Caco-2 (cell line): ENCODE data around the gene LPIN1. TPM values are rescaled to one million over a fixed set of nuclear protein-coding genes. Genes with fewer than 3 reads are reported as not detected.

Source experiments
- BruUV-seq: library from RNA; stranded (reverse); fragments of 400-500 nt; replicated peaks from 2 replicates; lab custom pipeline; 2021; lab: Mats Ljungman, UMichigan
- CTCF ChIA-PET: fragments of 300-600 bp; sonication (Branson Sonifier 250); formaldehyde crosslinking; loops from one replicate; lab custom pipeline; 2022; ENCODE audit warnings: antibody characterized with exemption; lab: Charles Lee
- POLR2A ChIA-PET: fragments of 300-600 bp; sonication (Branson Sonifier 250); formaldehyde crosslinking; loops from one replicate; lab custom pipeline; 2022; ENCODE audit warnings: antibody characterized with exemption; lab: Charles Lee
- DNase-seq, 2 experiments: peaks; one replicate each; pipeline versions ENCODE4 v3.0.0 to v3.0.0-alpha.2; 2020 to 2022
- H3K27me3 ChIP-seq: replicated peaks from 2 replicates; pipeline ENCODE4 v1.6.0; 2011; ENCODE audit warnings: low read length; ENCODE audit not compliant: control insufficient read depth, insufficient read depth
- H3K36me3 ChIP-seq: 2 replicates; pipeline ENCODE4 v1.5.1; 2011; ENCODE audit warnings: low read length; ENCODE audit not compliant: control insufficient read depth, insufficient read depth
- H3K4me1 ChIP-seq: fragments of 250-450 bp; sonication (Bioruptor Pico); 2 replicates; pipeline ENCODE4 v1.5.1; 2020; ENCODE audit warnings: mild to moderate bottlenecking
- H3K4me3 ChIP-seq: 2 replicates; pipeline ENCODE4 v1.5.1; 2011; ENCODE audit warnings: low read depth, mild to moderate bottlenecking, control low read depth, low read length
- H3K9me3 ChIP-seq: fragments of 250-450 bp; sonication (Bioruptor Pico); 2 replicates; pipeline ENCODE4 v1.5.1; 2020; ENCODE audit warnings: mild to moderate bottlenecking, moderate library complexity
- H3K27ac Mint-ChIP-seq: one replicate; pipeline ENCODE4 v1.8.0; 2022; ENCODE audit warnings: mixed read lengths; ENCODE audit not compliant: unreplicated experiment
- H3K27me3 Mint-ChIP-seq: one replicate; pipeline ENCODE4 v1.8.0; 2022; ENCODE audit warnings: mixed read lengths; ENCODE audit not compliant: insufficient read depth, unreplicated experiment
- H3K36me3 Mint-ChIP-seq: one replicate; pipeline ENCODE4 v1.8.0; 2022; ENCODE audit warnings: mild to moderate bottlenecking, mixed read lengths; ENCODE audit not compliant: insufficient read depth, unreplicated experiment
- H3K4me1 Mint-ChIP-seq: one replicate; pipeline ENCODE4 v1.8.0; 2022; ENCODE audit warnings: low read depth, mixed read lengths; ENCODE audit not compliant: unreplicated experiment
- H3K4me3 Mint-ChIP-seq: one replicate; pipeline ENCODE4 v1.8.0; 2022; ENCODE audit warnings: mild to moderate bottlenecking, moderate library complexity, mixed read lengths; ENCODE audit not compliant: unreplicated experiment
- H3K9me3 Mint-ChIP-seq: one replicate; pipeline ENCODE4 v1.8.0; 2022; ENCODE audit warnings: mixed read lengths; ENCODE audit not compliant: unreplicated experiment
- intact Hi-C: fragments of 100-400 bp; cut with micrococcal nuclease; formaldehyde crosslinking; loops from one replicate; pipeline ENCODE4 v1.10.0; 2022; ENCODE audit not compliant: unreplicated experiment
- total RNA-seq: library from RNA; stranded (reverse); gene quantifications from 2 replicates; pipeline ENCODE4 v1.2.3, GENCODE V29; 2022
- TF ChIP-seq, protein P1 (sequence below), 2 experiments: fragments of 200-600 bp in 1 of 2; IDR thresholded peaks; 1 replicate in 1 of 2; 2 replicates in 1 of 2; pipeline versions ENCODE4 v1.5.1 to v1.8.0; 2011 to 2022; ENCODE audit warnings: antibody characterized with exemption in 1 of 2, control low read depth in 1 of 2, inconsistent platforms in 1 of 2, low read depth in 1 of 2, low read length in 1 of 2, mild to moderate bottlenecking in 1 of 2, moderate library complexity in 1 of 2; ENCODE audit not compliant: insufficient read depth in 1 of 2, severe bottlenecking in 1 of 2, unreplicated experiment in 1 of 2

The LPIN1 gene
- total RNA-seq, 1 experiment from 2014 or later: 12.5 TPM

DNA sequence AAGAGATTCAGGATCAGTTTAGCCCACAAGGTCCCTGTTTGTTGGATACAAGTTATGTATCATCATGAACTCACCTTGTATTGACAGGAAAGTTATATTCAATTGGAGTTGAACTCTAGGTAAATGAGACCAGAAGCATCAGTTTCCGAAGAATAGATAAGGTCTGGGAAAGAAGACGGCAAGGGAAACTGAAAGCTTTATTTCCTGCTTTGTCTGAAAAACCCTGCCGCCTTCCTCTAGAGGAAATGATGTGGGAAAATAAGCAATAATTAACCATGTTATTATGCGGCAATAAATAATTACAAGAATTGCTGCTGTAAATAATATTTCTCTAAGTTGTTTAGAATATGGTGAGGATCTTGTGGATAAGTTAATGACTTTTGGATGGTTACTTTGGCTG is 32.0 kb downstream of the LPIN1 start:
- intact Hi-C loops: loop anchor here (2.0 kb wide), 2 partner anchors 32 to 194 kb away; partner anchors contain the start of gene LPIN1
- no peaks in the 10 kb centered on the region for H3K36me3 ChIP-seq
- peaks cover 8% of the 10 kb centered on the region for H3K36me3 Mint-ChIP-seq
- H3K4me3 Mint-ChIP-seq: no peak overlapping the region
- H3K27ac Mint-ChIP-seq: no peak overlapping the region
- DNase-seq: no peak
- H3K4me1 ChIP-seq: peaks cover 15% of the 10 kb centered on the region
- TF ChIP-seq, protein P1, sequence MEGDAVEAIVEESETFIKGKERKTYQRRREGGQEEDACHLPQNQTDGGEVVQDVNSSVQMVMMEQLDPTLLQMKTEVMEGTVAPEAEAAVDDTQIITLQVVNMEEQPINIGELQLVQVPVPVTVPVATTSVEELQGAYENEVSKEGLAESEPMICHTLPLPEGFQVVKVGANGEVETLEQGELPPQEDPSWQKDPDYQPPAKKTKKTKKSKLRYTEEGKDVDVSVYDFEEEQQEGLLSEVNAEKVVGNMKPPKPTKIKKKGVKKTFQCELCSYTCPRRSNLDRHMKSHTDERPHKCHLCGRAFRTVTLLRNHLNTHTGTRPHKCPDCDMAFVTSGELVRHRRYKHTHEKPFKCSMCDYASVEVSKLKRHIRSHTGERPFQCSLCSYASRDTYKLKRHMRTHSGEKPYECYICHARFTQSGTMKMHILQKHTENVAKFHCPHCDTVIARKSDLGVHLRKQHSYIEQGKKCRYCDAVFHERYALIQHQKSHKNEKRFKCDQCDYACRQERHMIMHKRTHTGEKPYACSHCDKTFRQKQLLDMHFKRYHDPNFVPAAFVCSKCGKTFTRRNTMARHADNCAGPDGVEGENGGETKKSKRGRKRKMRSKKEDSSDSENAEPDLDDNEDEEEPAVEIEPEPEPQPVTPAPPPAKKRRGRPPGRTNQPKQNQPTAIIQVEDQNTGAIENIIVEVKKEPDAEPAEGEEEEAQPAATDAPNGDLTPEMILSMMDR (IDR thresholded peaks at IDR 0.05; ENCODE audit: insufficient read depth in 1 of 2, low read depth in 1 of 2, low read length in 1 of 2, severe bottlenecking in 1 of 2, unreplicated experiment in 1 of 2): no peak
- no peaks in the 10 kb centered on the region for H3K9me3 ChIP-seq
- ChIA-PET POLR2A (no interaction called here), CTCF (interaction anchor here (2.0 to 2.1 kb wide), 2 partner anchors 39 to 85 kb away, joined by 5 to 9 read pairs; no protein-coding TSS in a partner anchor)
- no peaks in the 10 kb centered on the region for H3K27me3 Mint-ChIP-seq
- H3K9me3 Mint-ChIP-seq: no peaks in the 10 kb centered on the region
- no TSS peak for BruUV-seq
- H3K27me3 ChIP-seq: no peaks in the 10 kb centered on the region
- peaks cover 13% of the 10 kb centered on the region for H3K4me1 Mint-ChIP-seq
- no peak overlapping the region for H3K4me3 ChIP-seq

DNA sequence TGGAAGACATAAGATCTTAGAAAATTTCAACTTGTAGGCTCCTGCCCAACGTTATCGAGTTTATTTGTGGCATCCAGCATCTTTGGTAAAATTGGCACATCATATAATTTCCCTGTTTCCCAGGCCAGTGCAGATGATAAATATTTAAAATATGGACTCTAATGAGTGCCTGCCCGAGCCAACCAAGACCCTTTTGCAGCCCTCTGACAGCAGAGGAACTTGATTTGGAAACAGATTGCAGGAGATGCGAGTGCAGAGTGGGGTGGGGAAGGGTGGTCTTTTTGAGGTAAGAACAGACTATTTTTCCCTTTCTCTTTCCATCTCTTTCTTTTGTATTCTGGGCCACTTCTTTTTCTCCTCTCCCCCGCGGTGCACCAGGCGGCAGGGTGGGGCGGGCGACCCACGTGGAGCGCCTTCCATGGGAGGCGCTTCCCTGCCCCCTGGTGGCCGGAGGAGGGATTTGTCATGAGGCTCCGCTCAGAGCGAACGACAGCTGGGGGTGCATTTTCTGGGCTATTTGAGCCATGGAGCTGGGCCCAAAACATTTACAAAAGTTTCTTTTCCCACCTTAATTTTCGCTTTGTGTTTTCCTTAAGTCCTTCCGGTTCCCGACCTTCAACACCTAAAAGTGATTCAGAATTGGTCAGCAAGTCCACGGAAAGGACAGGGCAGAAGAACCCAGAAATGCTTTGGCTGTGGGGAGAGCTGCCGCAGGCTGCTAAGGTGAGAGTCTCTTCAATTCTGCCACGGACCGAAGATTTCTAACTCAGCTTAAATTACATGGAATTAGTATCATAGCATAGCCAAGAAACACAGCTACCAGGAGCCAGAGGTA is 32.7 kb downstream of the LPIN1 start:
- Mint-ChIP-seq H3K27me3 (no peaks in the 10 kb centered on the region), H3K4me1 (peaks cover 13% of the 10 kb centered on the region), H3K36me3 (peaks cover 8% of the 10 kb centered on the region), H3K9me3 (no peaks in the 10 kb centered on the region), H3K4me3 (peak overlapping the region; percentile 54), H3K27ac (no peak overlapping the region)
- TF ChIP-seq, protein P1 (IDR thresholded peaks at IDR 0.05; ENCODE audit: insufficient read depth in 1 of 2, low read depth in 1 of 2, low read length in 1 of 2, severe bottlenecking in 1 of 2, unreplicated experiment in 1 of 2): peak; percentile 97 to 99
- ChIA-PET CTCF (interaction anchor here (0.6 to 1.9 kb wide), 8 partner anchors 32 to 95 kb away, joined by 3 to 24 read pairs (median 7); no protein-coding TSS in a partner anchor), POLR2A (no interaction called here)
- H3K36me3 ChIP-seq: no peaks in the 10 kb centered on the region
- H3K4me3 ChIP-seq: no peak overlapping the region
- no TSS peak for BruUV-seq
- peak; percentile 72 to 86 for DNase-seq
- no peaks in the 10 kb centered on the region for H3K27me3 ChIP-seq
- H3K4me1 ChIP-seq: peaks cover 15% of the 10 kb centered on the region
- intact Hi-C loops: loop anchor here (1.0 to 2.0 kb wide), 5 partner anchors 32 to 194 kb away; partner anchors contain the start of gene LPIN1
- H3K9me3 ChIP-seq: no peaks in the 10 kb centered on the region

DNA sequence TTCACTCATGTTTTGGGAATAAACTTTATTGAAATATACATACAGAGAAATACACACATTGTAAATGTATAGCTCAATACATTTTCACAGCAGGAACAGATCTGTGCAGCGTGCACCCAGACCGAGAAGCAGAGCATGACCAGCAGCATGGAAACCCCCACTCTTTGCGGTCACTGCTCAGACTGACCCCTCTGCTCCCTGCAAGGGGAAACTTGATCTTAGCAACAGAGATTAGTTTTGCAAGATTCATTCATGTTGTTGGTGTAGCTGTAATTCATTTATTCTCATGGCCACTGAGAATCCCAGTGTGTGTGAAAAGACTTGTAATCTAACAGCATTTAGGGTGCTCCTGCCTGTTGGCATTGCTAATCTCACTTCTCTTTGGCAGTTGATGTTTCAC is 35.2 kb downstream of the LPIN1 start:
- ChIA-PET POLR2A (no interaction called here), CTCF (interaction anchor here (1.2 kb wide), 1 partner anchor 89 kb away, joined by 3 read pairs; no protein-coding TSS in a partner anchor)
- Histone ChIP-seq H3K36me3 (no peaks in the 10 kb centered on the region), H3K9me3 (no peaks in the 10 kb centered on the region), H3K27me3 (no peaks in the 10 kb centered on the region), H3K4me1 (peaks cover 14% of the 10 kb centered on the region), H3K4me3 (no peak overlapping the region)
- TF ChIP-seq, protein P1 (IDR thresholded peaks at IDR 0.05; ENCODE audit: insufficient read depth in 1 of 2, low read depth in 1 of 2, low read length in 1 of 2, severe bottlenecking in 1 of 2, unreplicated experiment in 1 of 2): no peak
- peaks cover 13% of the 10 kb centered on the region for H3K4me1 Mint-ChIP-seq
- no peaks in the 10 kb centered on the region for H3K9me3 Mint-ChIP-seq
- H3K36me3 Mint-ChIP-seq: peaks cover 15% of the 10 kb centered on the region
- intact Hi-C loops: no loop called here
- H3K27ac Mint-ChIP-seq: no peak overlapping the region
- no TSS peak for BruUV-seq
- H3K4me3 Mint-ChIP-seq: no peak overlapping the region
- H3K27me3 Mint-ChIP-seq: no peaks in the 10 kb centered on the region
- no peak for DNase-seq
